ENCODE results near the gene DDO.

DDO gene

GRCh38 chr6:110432285-110432900, 17.0 kb upstream of the DDO start:
- no peak overlapping the region for H3K27ac Mint-ChIP-seq
- H3K27me3 Mint-ChIP-seq, result peaks cover 3% of the 10 kb centered on the region
- H3K4me3 Mint-ChIP-seq, result no peak overlapping the region
- H3K4me1 Mint-ChIP-seq (ENCODE audit: low read depth), result no peaks in the 10 kb centered on the region
- H3K36me3 Mint-ChIP-seq, result no peaks in the 10 kb centered on the region
- no peaks in the 10 kb centered on the region for H3K9me3 Mint-ChIP-seq (ENCODE audit: low read depth)

GRCh38 chr6:110430741-110431140, 15.4 kb upstream of the DDO start:
- H3K9me3 Mint-ChIP-seq (ENCODE audit: low read depth), result no peaks in the 10 kb centered on the region
- H3K36me3 Mint-ChIP-seq, result no peaks in the 10 kb centered on the region
- no peaks in the 10 kb centered on the region for H3K4me1 Mint-ChIP-seq (ENCODE audit: low read depth)
- no peak overlapping the region for H3K27ac Mint-ChIP-seq
- H3K4me3 Mint-ChIP-seq, result no peak overlapping the region
- H3K27me3 Mint-ChIP-seq, result peaks cover 6% of the 10 kb centered on the region

DNA sequence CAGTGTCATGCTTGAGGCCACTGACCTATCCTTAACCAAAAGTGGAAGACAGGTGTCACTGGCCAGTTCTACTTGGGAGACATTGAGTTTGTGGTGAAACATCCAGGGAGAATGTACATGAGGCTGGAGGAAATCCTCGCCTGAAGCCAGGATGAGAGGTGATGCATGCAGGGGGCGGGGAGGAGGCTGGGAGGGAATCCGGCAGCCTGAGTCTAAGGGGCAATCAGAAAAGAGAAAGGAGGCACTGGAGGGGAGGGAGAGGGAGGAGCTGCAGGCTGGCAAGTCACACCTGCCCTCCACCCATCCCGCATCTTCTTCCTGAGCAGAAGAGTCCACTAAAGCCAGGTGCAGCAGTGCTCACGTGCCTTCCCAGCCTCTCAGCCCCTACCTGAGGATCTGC, 14.9 kb upstream of the DDO start:
- H3K4me3 Mint-ChIP-seq, result no peak overlapping the region
- no peaks in the 10 kb centered on the region for H3K36me3 Mint-ChIP-seq
- no peaks in the 10 kb centered on the region for H3K4me1 Mint-ChIP-seq (ENCODE audit: low read depth)
- H3K27me3 Mint-ChIP-seq, result peaks cover 6% of the 10 kb centered on the region
- H3K9me3 Mint-ChIP-seq (ENCODE audit: low read depth), result no peaks in the 10 kb centered on the region
- no peak overlapping the region for H3K27ac Mint-ChIP-seq

GRCh38 chr6:110428153-110428552, 12.8 kb upstream of the DDO start:
- no peak overlapping the region for H3K27ac Mint-ChIP-seq
- peaks cover 13% of the 10 kb centered on the region for H3K27me3 Mint-ChIP-seq
- no peak overlapping the region for H3K4me3 Mint-ChIP-seq

DNA sequence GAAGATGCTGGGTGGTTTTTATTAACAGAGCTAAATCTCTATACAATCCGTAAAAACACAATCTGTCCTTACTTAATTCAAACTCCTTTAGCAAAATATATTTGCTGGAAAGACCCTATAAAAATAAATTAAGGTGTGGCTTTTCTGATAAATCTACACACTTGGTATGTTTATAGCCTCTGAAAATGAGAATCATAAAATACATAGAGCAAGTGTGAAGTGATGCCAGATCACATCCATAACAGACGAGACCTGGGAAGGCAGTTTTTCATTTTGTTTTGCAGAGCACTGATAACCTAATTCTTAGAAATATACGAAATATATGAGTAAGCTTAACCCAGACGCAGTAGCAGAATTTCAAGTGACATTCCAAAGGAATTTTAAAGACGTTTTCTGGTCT, 10.4 kb upstream of the DDO start:
- Mint-ChIP-seq H3K9me3 (ENCODE audit: low read depth) (peaks cover 8% of the 10 kb centered on the region), H3K36me3 (peaks cover 2% of the 10 kb centered on the region), H3K4me1 (ENCODE audit: low read depth) (no peaks in the 10 kb centered on the region), H3K27ac (no peak overlapping the region), H3K4me3 (no peak overlapping the region), H3K27me3 (peaks cover 22% of the 10 kb centered on the region)

More at GRCh38 chr6:110428153-110428552, 12.8 kb upstream of the DDO start:
- Mint-ChIP-seq H3K4me1 (ENCODE audit: low read depth) (no peaks in the 10 kb centered on the region), H3K9me3 (ENCODE audit: low read depth) (no peaks in the 10 kb centered on the region), H3K36me3 (no peaks in the 10 kb centered on the region)

GRCh38 chr6:110422444-110422822, 7.1 kb upstream of the DDO start:
- H3K27ac Mint-ChIP-seq, result no peak overlapping the region
- H3K4me3 Mint-ChIP-seq, result no peak overlapping the region
- H3K36me3 Mint-ChIP-seq, result peaks cover 2% of the 10 kb centered on the region
- peaks cover 8% of the 10 kb centered on the region for H3K9me3 Mint-ChIP-seq (ENCODE audit: low read depth)
- peaks cover 24% of the 10 kb centered on the region for H3K27me3 Mint-ChIP-seq
- no peaks in the 10 kb centered on the region for H3K4me1 Mint-ChIP-seq (ENCODE audit: low read depth)

GRCh38 chr6:110421749-110422443, 6.5 kb upstream of the DDO start:
- Mint-ChIP-seq H3K36me3 (peaks cover 2% of the 10 kb centered on the region), H3K27ac (no peak overlapping the region), H3K4me3 (no peak overlapping the region), H3K4me1 (ENCODE audit: low read depth) (no peaks in the 10 kb centered on the region), H3K9me3 (ENCODE audit: low read depth) (peaks cover 8% of the 10 kb centered on the region), H3K27me3 (peaks cover 24% of the 10 kb centered on the region)

GRCh38 chr6:110419028-110419739, 3.8 kb upstream of the DDO start:
- H3K36me3 Mint-ChIP-seq, result peaks cover 2% of the 10 kb centered on the region
- H3K27me3 Mint-ChIP-seq, result peaks cover 17% of the 10 kb centered on the region
- no peak overlapping the region for H3K27ac Mint-ChIP-seq
- no peak overlapping the region for H3K4me3 Mint-ChIP-seq
- H3K9me3 Mint-ChIP-seq (ENCODE audit: low read depth), result peaks cover 8% of the 10 kb centered on the region
- H3K4me1 Mint-ChIP-seq (ENCODE audit: low read depth), result peaks cover 2% of the 10 kb centered on the region

DNA sequence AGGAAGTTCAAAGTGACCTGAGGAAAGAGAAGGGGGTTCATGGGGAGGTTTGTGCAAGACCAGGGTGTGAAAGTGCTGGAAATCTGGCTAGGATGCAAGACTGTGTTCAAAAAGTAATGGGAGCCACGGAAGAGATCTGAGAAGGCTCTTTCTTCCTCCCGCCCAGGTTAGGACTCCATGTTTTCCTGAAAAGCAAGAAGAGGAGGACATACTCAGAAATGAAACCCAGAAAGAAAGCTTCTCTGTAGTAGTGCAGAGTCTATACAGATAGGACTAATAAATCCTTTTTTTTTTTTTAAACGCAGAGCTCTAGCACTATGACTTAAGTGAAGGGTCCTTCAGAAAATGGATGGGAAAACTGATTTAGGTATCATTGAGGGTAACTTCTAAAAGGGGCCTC, 3.2 kb upstream of the DDO start:
- Mint-ChIP-seq H3K27me3 (peaks cover 14% of the 10 kb centered on the region), H3K9me3 (ENCODE audit: low read depth) (peaks cover 8% of the 10 kb centered on the region), H3K4me1 (ENCODE audit: low read depth) (peaks cover 2% of the 10 kb centered on the region), H3K36me3 (peaks cover 2% of the 10 kb centered on the region), H3K27ac (no peak overlapping the region), H3K4me3 (no peak overlapping the region)

GRCh38 chr6:110414669-110415068, 706 bp downstream of the DDO start:
- peaks cover 5% of the 10 kb centered on the region for H3K27me3 Mint-ChIP-seq
- no peaks in the 10 kb centered on the region for H3K36me3 Mint-ChIP-seq
- no peaks in the 10 kb centered on the region for H3K9me3 Mint-ChIP-seq (ENCODE audit: low read depth)
- peaks cover 2% of the 10 kb centered on the region for H3K4me1 Mint-ChIP-seq (ENCODE audit: low read depth)
- no peak overlapping the region for H3K4me3 Mint-ChIP-seq
- H3K27ac Mint-ChIP-seq, result no peak overlapping the region

DNA sequence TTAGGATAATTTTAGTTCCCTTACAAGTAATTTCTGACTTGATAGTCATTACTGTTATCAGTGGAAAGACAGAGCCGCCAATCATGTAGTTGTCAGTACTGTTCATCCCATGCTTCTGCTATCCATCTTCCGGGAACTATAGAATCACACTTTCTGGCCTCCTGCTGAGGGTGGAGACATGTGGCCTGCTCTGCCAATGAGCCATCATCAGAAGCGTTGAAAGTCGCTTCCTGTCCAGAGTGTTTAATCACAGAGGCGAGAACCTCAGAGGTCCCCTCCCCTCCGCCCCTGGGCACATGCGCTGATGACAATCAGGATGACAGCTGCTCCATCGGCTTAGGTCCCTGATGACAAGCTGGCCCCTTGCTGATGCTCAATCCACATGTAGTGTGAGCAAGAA, 3.0 kb downstream of the DDO start:
- H3K36me3 Mint-ChIP-seq, result no peaks in the 10 kb centered on the region
- peaks cover 2% of the 10 kb centered on the region for H3K4me1 Mint-ChIP-seq (ENCODE audit: low read depth)
- H3K9me3 Mint-ChIP-seq (ENCODE audit: low read depth), result no peaks in the 10 kb centered on the region
- peaks cover 1% of the 10 kb centered on the region for H3K27me3 Mint-ChIP-seq
- no peak overlapping the region for H3K27ac Mint-ChIP-seq
- H3K4me3 Mint-ChIP-seq, result no peak overlapping the region

DNA sequence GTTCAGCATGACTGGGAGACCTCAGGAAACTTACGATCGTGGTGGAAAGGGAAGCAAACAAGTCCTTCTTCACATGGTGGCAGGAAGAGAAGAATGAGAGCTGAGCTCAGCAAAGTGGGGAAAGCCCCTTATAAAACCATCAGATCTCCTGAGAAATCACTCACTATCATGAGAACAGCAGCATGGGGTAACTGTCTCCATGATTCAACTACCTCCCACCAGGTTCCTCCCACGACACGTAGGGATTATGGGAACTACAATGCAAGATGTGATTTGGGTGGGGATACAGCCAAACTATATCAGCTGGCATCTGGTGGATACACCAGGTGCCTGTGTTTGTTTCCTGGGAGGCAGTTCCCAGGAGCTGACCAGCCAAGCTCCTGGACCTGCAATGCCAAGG, 4.9 kb downstream of the DDO start:
- Mint-ChIP-seq H3K4me3 (no peak overlapping the region), H3K27me3 (peaks cover 1% of the 10 kb centered on the region), H3K27ac (no peak overlapping the region), H3K36me3 (no peaks in the 10 kb centered on the region), H3K4me1 (ENCODE audit: low read depth) (no peaks in the 10 kb centered on the region), H3K9me3 (ENCODE audit: low read depth) (no peaks in the 10 kb centered on the region)

DNA sequence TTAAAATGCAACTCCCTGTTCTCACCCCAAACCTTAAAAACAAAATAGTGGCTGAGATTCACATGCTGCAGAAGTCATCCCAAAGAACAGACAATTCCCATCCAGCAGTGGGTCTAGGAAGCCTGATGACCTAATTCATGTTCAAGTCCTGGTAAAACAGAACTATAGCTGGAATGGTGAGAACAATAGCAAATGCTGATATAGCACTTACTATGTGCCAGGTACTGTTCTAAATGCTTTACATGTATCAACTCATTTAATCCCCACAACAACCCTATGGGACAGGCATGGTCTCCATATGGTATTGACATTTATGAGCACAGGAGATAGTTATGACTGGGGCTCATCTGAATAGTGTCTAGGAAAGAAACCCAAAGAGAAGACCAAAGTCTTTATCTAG, 5.6 kb downstream of the DDO start:
- H3K9me3 Mint-ChIP-seq (ENCODE audit: low read depth), result no peaks in the 10 kb centered on the region
- H3K27ac Mint-ChIP-seq, result no peak overlapping the region
- no peaks in the 10 kb centered on the region for H3K36me3 Mint-ChIP-seq
- peaks cover 1% of the 10 kb centered on the region for H3K27me3 Mint-ChIP-seq
- no peaks in the 10 kb centered on the region for H3K4me1 Mint-ChIP-seq (ENCODE audit: low read depth)
- no peak overlapping the region for H3K4me3 Mint-ChIP-seq

DNA sequence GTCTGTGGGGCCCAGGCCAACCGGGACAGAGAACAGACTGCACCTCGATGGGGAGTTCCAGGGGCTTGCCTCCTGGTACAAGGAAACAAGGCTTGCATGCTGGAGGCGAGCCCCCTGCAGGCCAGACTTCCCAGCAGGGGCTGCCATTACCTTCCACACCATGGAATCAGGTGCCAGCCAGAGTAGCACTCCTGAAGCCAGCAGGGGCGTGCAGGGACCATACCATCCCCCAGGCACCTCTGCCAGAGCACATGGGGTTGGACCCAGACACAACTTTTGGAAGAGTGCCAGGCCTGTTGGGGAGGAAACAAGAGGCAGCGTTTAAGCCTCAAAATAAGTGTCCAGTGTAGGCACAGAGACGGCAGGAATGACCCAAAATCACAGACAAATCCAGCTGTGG, 6.5 kb downstream of the DDO start:
- Mint-ChIP-seq H3K9me3 (ENCODE audit: low read depth) (no peaks in the 10 kb centered on the region), H3K4me1 (ENCODE audit: low read depth) (no peaks in the 10 kb centered on the region), H3K36me3 (no peaks in the 10 kb centered on the region), H3K27ac (no peak overlapping the region), H3K27me3 (peaks cover 1% of the 10 kb centered on the region), H3K4me3 (no peak overlapping the region)

DNA sequence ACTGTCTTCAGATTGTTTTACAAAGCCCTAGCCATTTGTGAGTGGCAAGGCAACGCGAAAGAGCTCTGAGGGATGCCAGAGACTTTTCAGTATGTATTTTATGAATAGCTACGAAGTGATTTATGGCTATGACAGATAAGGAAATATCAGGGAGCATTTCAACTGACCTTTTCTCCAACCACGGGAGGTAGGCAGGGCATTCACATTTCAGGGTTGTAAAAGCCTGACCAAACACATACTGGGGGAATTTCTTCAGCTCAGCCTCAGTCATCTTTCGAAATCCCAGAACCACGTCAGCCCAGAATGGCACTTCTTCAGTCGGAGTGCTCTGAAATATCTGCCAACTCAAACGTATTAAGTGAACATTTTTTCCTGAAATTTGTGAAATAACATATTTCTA, 10.8 kb downstream of the DDO start:
- Mint-ChIP-seq H3K36me3 (no peaks in the 10 kb centered on the region), H3K4me3 (no peak overlapping the region), H3K9me3 (ENCODE audit: low read depth) (no peaks in the 10 kb centered on the region), H3K27me3 (no peaks in the 10 kb centered on the region), H3K4me1 (ENCODE audit: low read depth) (no peaks in the 10 kb centered on the region), H3K27ac (no peak overlapping the region)
